GM19043 (cell line): Measurements from ENCODE around the gene MIF4GD.
A peak's percentile ranks its signal among the peaks of the same experiment; 100 is the strongest.

Source experiments
- ATAC-seq: cut with Tn5 transposase; IDR thresholded peaks from one replicate; pipeline ENCODE4 v1.9.1; 2021; ENCODE audit warnings: low read depth; ENCODE audit not compliant: unreplicated experiment

Gene MIF4GD

GRCh38 chr17:75238684-75239191, 32.3 kb downstream of the MIF4GD start:
- ATAC-seq: peak; percentile 63

- no peak for ATAC-seq
Observed at GRCh38 chr17:75238020-75238580, 32.9 kb downstream of the MIF4GD start.

- no peak for ATAC-seq
Observed at GRCh38 chr17:75237100-75238014, 33.7 kb downstream of the MIF4GD start.

- ATAC-seq: no peak
Observed at GRCh38 chr17:75232786-75233185, 38.2 kb downstream of the MIF4GD start.

GRCh38 chr17:75231741-75232464, 39.1 kb downstream of the MIF4GD start:
- no peak for ATAC-seq

- no peak for ATAC-seq
Observed at GRCh38 chr17:75231071-75231470, 40.0 kb downstream of the MIF4GD start.

- no peak for ATAC-seq
Observed at GRCh38 chr17:75228847-75229246, 42.2 kb downstream of the MIF4GD start.

GRCh38 chr17:75228305-75228704, 42.7 kb downstream of the MIF4GD start:
- no peak for ATAC-seq

- no peak for ATAC-seq
Observed at GRCh38 chr17:75227729-75228128, 43.3 kb downstream of the MIF4GD start.

GRCh38 chr17:75225016-75225415, 46.0 kb downstream of the MIF4GD start:
- ATAC-seq: no peak

GRCh38 chr17:75219815-75220214, 51.2 kb downstream of the MIF4GD start:
- ATAC-seq: no peak

GRCh38 chr17:75218131-75218530, 52.9 kb downstream of the MIF4GD start:
- no peak for ATAC-seq
